Activated T-cell treated with anti-CD3 and anti-CD28 coated beads, Interleukin-2, amount 50 U/mL, for 72 hours (primary cell): ENCODE measurements around the gene PALLD. TPM values are rescaled to one million over a fixed set of nuclear protein-coding genes. Genes with fewer than 3 reads are reported as not detected.

Experiments
- ATAC-seq, 2 donors: fragments of 150-1000 bp; cut with Tn5 transposase; replicated peaks in 1 of 2; 2 replicates each; pipeline ENCODE4 v1.10.0; 2021; ENCODE audit warnings: moderate library complexity in 2 of 2, mild to moderate bottlenecking in 1 of 2
- DNase-seq, 2 donors: peaks; one replicate each; pipeline ENCODE4 v3.0.0; 2021 to 2022; ENCODE audit warnings: mixed read lengths in 1 of 2
- H3K27ac Mint-ChIP-seq: one replicate; pipeline ENCODE4 v1.8.0; 2022; ENCODE audit warnings: mild to moderate bottlenecking, moderate library complexity, mixed read lengths
- H3K27me3 Mint-ChIP-seq: one replicate; pipeline ENCODE4 v1.8.0; 2022; ENCODE audit warnings: low read depth, mixed read lengths
- H3K36me3 Mint-ChIP-seq, 2 donors: one replicate each; pipeline ENCODE4 v1.8.0; 2022; ENCODE audit warnings: mixed read lengths in 2 of 2, mild to moderate bottlenecking in 1 of 2; ENCODE audit not compliant: insufficient read depth in 2 of 2
- H3K4me1 Mint-ChIP-seq: one replicate; pipeline ENCODE4 v1.8.0; 2022; ENCODE audit warnings: low read depth, mixed read lengths
- H3K4me3 Mint-ChIP-seq, 2 donors: one replicate each; pipeline ENCODE4 v1.8.0; 2022; ENCODE audit warnings: mild to moderate bottlenecking in 2 of 2, mixed read lengths in 2 of 2, moderate library complexity in 2 of 2
- H3K9me3 Mint-ChIP-seq, 2 donors: one replicate each; pipeline ENCODE4 v1.8.0; 2022; ENCODE audit warnings: mixed read lengths in 2 of 2
- total RNA-seq, 2 donors: library from RNA; stranded (reverse); gene quantifications; one replicate each; pipeline ENCODE4 v1.2.3, GENCODE V29; 2022

The PALLD gene
- total RNA-seq, 2 donors from 2014 or later: 13.5 to 16.7 TPM

- H3K4me1 Mint-ChIP-seq: peaks cover 28% of the 10 kb centered on the region
- DNase-seq: no peak
- H3K27me3 Mint-ChIP-seq: peaks cover 65% of the 10 kb centered on the region
- H3K36me3 Mint-ChIP-seq: no peaks in the 10 kb centered on the region
- ATAC-seq: no peak
- no peak overlapping the region for H3K4me3 Mint-ChIP-seq
- H3K27ac Mint-ChIP-seq: no peak overlapping the region
- no peaks in the 10 kb centered on the region for H3K9me3 Mint-ChIP-seq
Measured at GRCh38 chr4:168633496-168633895, 136.6 kb downstream of the PALLD start.

- Mint-ChIP-seq H3K9me3 (no peaks in the 10 kb centered on the region), H3K27me3 (peaks cover 65% of the 10 kb centered on the region), H3K4me3 (no peak overlapping the region), H3K36me3 (no peaks in the 10 kb centered on the region), H3K4me1 (peaks cover 28% of the 10 kb centered on the region), H3K27ac (no peak overlapping the region)
- DNase-seq (peak; percentile 12 to 15), ATAC-seq (peak; percentile 61 to 69)
Measured at GRCh38 chr4:168634276-168634802, 137.5 kb downstream of the PALLD start.

- Mint-ChIP-seq H3K36me3 (no peaks in the 10 kb centered on the region), H3K4me3 (no peak overlapping the region), H3K27me3 (peaks cover 50% of the 10 kb centered on the region), H3K4me1 (peaks cover 23% of the 10 kb centered on the region), H3K27ac (no peak overlapping the region), H3K9me3 (no peaks in the 10 kb centered on the region)
- ATAC-seq (no peak), DNase-seq (no peak)
Measured at GRCh38 chr4:168636040-168636439, 139.2 kb downstream of the PALLD start.

- no peaks in the 10 kb centered on the region for H3K36me3 Mint-ChIP-seq
- peaks cover 17% of the 10 kb centered on the region for H3K4me1 Mint-ChIP-seq
- no peak overlapping the region for H3K27ac Mint-ChIP-seq
- ATAC-seq: no peak
- no peak overlapping the region for H3K4me3 Mint-ChIP-seq
- peaks cover 45% of the 10 kb centered on the region for H3K27me3 Mint-ChIP-seq
- no peaks in the 10 kb centered on the region for H3K9me3 Mint-ChIP-seq
- no peak for DNase-seq
Measured at GRCh38 chr4:168636506-168637196, 139.8 kb downstream of the PALLD start.

GRCh38 chr4:168637872-168638756, 141.3 kb downstream of the PALLD start:
- no peak for DNase-seq
- H3K9me3 Mint-ChIP-seq: no peaks in the 10 kb centered on the region
- H3K27ac Mint-ChIP-seq: no peak overlapping the region
- H3K4me1 Mint-ChIP-seq: peaks cover 8% of the 10 kb centered on the region
- ATAC-seq: no peak
- peaks cover 34% of the 10 kb centered on the region for H3K27me3 Mint-ChIP-seq
- no peak overlapping the region for H3K4me3 Mint-ChIP-seq
- no peaks in the 10 kb centered on the region for H3K36me3 Mint-ChIP-seq

GRCh38 chr4:168639914-168640313, 143.1 kb downstream of the PALLD start:
- H3K9me3 Mint-ChIP-seq: no peaks in the 10 kb centered on the region
- ATAC-seq: no peak

GRCh38 chr4:168641811-168642140, 144.9 kb downstream of the PALLD start:
- Mint-ChIP-seq H3K4me3 (no peak overlapping the region), H3K4me1 (no peaks in the 10 kb centered on the region), H3K9me3 (no peaks in the 10 kb centered on the region), H3K36me3 (no peaks in the 10 kb centered on the region), H3K27ac (no peak overlapping the region), H3K27me3 (no peaks in the 10 kb centered on the region)
- ATAC-seq (no peak), DNase-seq (no peak)

More at GRCh38 chr4:168639914-168640313, 143.1 kb downstream of the PALLD start:
- H3K27me3 Mint-ChIP-seq: peaks cover 16% of the 10 kb centered on the region
- no peak for DNase-seq
- H3K27ac Mint-ChIP-seq: no peak overlapping the region
- no peaks in the 10 kb centered on the region for H3K36me3 Mint-ChIP-seq
- no peak overlapping the region for H3K4me3 Mint-ChIP-seq
- H3K4me1 Mint-ChIP-seq: no peaks in the 10 kb centered on the region

GRCh38 chr4:168642591-168642990, 145.7 kb downstream of the PALLD start:
- Mint-ChIP-seq H3K4me3 (no peak overlapping the region), H3K9me3 (no peaks in the 10 kb centered on the region), H3K27me3 (no peaks in the 10 kb centered on the region), H3K36me3 (no peaks in the 10 kb centered on the region), H3K27ac (no peak overlapping the region), H3K4me1 (no peaks in the 10 kb centered on the region)
- DNase-seq (no peak), ATAC-seq (no peak)

- H3K4me1 Mint-ChIP-seq: no peaks in the 10 kb centered on the region
- no peak for DNase-seq
- no peaks in the 10 kb centered on the region for H3K36me3 Mint-ChIP-seq
- no peak for ATAC-seq
- H3K4me3 Mint-ChIP-seq: no peak overlapping the region
- H3K9me3 Mint-ChIP-seq: no peaks in the 10 kb centered on the region
- no peaks in the 10 kb centered on the region for H3K27me3 Mint-ChIP-seq
- H3K27ac Mint-ChIP-seq: no peak overlapping the region
Measured at GRCh38 chr4:168643111-168643795, 146.4 kb downstream of the PALLD start.

- H3K27me3 Mint-ChIP-seq: no peaks in the 10 kb centered on the region
- H3K36me3 Mint-ChIP-seq: no peaks in the 10 kb centered on the region
- H3K4me3 Mint-ChIP-seq: no peak overlapping the region
- H3K27ac Mint-ChIP-seq: no peak overlapping the region
- ATAC-seq: no peak
- DNase-seq: no peak
- H3K4me1 Mint-ChIP-seq: no peaks in the 10 kb centered on the region
- H3K9me3 Mint-ChIP-seq: no peaks in the 10 kb centered on the region
Measured at GRCh38 chr4:168643796-168644159, 146.9 kb downstream of the PALLD start.

GRCh38 chr4:168646001-168646768, 149.3 kb downstream of the PALLD start:
- DNase-seq (no peak), ATAC-seq (no peak)
- Mint-ChIP-seq H3K27me3 (peaks cover 10% of the 10 kb centered on the region), H3K27ac (no peak overlapping the region), H3K36me3 (no peaks in the 10 kb centered on the region), H3K4me1 (no peaks in the 10 kb centered on the region), H3K4me3 (no peak overlapping the region), H3K9me3 (no peaks in the 10 kb centered on the region)

- peaks cover 18% of the 10 kb centered on the region for H3K27me3 Mint-ChIP-seq
- H3K27ac Mint-ChIP-seq: no peak overlapping the region
Measured at GRCh38 chr4:168647646-168648375, 151.0 kb downstream of the PALLD start.

More at GRCh38 chr4:168647646-168648375, 151.0 kb downstream of the PALLD start:
- Mint-ChIP-seq H3K4me1 (no peaks in the 10 kb centered on the region), H3K9me3 (no peaks in the 10 kb centered on the region), H3K36me3 (no peaks in the 10 kb centered on the region), H3K4me3 (no peak overlapping the region)
- DNase-seq (no peak), ATAC-seq (no peak)
